Sigmoid colon (tissue), 4 donors: ENCODE results near the gene IFI44.

Experiments
- CTCF ChIP-seq, 4 experiments: fragments of 450-650 bp in 3 of 4; fragments of 200-600 bp in 1 of 4; IDR thresholded peaks; one replicate each; pipeline ENCODE4 v1.5.1; 2016 to 2019; ENCODE audit warnings: antibody characterized with exemption in 4 of 4, mild to moderate bottlenecking in 3 of 4, moderate library complexity in 2 of 4
- EP300 ChIP-seq, 4 donors: sonication (generic); formaldehyde crosslinking; IDR thresholded peaks; one replicate each; pipeline ENCODE4 v1.6.1; 2017; ENCODE audit warnings: antibody characterized with exemption in 4 of 4
- POLR2A ChIP-seq, 2 donors: fragments of 450-650 bp; IDR thresholded peaks; one replicate each; pipeline ENCODE4 v1.6.1; 2016; ENCODE audit warnings: antibody characterized with exemption in 2 of 2, mild to moderate bottlenecking in 2 of 2, moderate library complexity in 2 of 2
- POLR2AphosphoS5 ChIP-seq, 4 donors: sonication (generic); formaldehyde crosslinking; IDR thresholded peaks; one replicate each; pipeline ENCODE4 v1.6.1; 2017; ENCODE audit warnings: antibody characterized with exemption in 4 of 4

DNA sequence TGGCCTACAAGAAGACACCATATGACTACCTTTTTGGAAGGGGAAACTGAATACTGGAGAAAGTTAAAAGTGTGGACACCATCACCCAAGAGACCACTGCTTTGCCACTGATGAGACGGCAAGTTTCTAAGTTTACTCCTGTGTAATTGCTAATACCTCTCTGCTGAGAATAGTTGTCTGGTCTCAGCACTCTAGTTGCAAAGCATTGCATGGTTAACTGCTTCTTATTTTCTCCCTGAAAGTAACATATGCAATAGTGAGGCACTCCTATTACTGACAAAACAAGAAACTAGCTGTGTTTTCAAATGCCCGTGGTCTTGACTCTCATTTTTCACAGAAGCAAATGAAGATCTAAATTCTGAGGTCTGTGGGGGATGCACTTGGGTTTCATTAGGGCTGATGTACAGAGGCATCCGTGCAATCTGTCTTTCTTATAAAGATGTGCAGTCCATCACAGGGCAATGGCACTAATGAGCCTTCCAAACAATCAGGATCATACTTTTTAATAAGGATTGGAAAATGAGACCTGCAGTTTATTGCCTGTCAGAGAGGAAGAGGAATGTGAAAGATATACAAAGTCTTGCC lies 62.9 kb downstream of the IFI44 start:
- TF ChIP-seq CTCF (IDR thresholded peaks at IDR 0.05) = no peak
- no peak for TF ChIP-seq POLR2AphosphoS5 (IDR thresholded peaks at IDR 0.05)
- TF ChIP-seq EP300 (IDR thresholded peaks at IDR 0.05) = no peak
- no peak for TF ChIP-seq POLR2A (IDR thresholded peaks at IDR 0.05)
